ENCODE data around the gene ATOH8.

ATOH8 gene

GRCh38 chr2:85755122-85756027, 1.6 kb downstream of the ATOH8 start:
- no peak for DNase-seq

DNA sequence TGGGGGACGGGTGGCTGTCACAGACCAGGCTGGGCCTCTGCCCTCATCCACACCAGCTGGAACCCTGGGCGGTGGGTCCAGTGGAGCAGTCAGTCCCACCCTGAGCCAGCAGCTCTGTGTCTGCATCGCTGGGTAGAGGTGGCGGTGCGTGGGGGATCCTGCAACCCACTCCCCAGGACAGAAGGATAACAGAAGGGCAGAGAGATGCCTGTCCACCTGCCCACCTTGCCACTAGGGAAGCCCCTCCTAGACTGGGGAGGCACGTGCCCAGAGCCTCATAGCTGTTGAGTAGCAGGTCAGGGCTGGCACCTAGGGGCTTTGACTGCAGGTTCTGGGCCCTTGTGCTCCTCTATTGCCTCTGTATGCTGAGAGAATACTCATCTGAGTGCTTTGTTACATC, 2.4 kb downstream of the ATOH8 start:
- no peak for DNase-seq

GRCh38 chr2:85756822-85757435, 3.1 kb downstream of the ATOH8 start:
- no peak for DNase-seq

GRCh38 chr2:85757860-85758259, 4.1 kb downstream of the ATOH8 start:
- DNase-seq = no peak

GRCh38 chr2:85758361-85759256, 4.8 kb downstream of the ATOH8 start:
- DNase-seq = no peak

DNA sequence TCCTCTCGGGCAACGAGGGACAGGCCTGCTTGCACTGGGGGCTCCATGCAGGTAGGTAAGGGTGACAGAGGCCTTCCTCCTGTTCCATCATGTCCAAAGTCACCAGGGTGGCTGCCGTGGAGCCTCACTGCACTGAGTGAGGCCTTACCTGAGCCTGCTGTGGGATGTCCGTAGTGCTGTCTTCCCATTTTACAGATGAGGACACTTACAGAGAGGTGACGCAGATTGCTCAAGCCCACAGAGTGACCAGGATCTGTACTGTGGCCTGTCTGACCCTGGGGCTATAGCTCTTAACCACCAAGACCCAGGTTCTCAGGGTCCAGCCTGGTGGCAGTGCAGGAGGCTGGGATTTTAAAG, 5.4 kb downstream of the ATOH8 start:
- no peak for DNase-seq

DNA sequence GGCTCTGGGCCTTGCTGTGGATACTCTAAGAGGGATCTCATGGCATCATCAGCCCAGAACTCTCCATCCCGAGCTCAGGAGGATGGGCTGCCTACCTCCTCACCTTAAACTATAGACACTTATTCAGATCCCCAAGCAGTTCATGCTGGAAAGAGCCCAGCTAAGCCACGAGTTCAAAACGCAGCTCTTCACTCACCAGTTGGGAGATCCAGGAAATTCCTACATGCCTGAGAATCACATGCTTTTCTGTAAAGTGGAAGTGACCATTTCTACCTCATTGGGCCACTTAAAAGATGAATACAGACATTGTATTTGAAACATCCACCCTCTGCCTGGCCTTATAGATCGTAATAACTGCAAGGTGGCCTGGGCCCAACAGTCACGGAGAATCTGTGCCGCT, 6.6 kb downstream of the ATOH8 start:
- no peak for DNase-seq

GRCh38 chr2:85760872-85761271, 7.1 kb downstream of the ATOH8 start:
- no peak for DNase-seq

- no peak for DNase-seq
Observed at GRCh38 chr2:85761512-85761944, 7.7 kb downstream of the ATOH8 start.

- no peak for DNase-seq
Observed at GRCh38 chr2:85761946-85762345, 8.2 kb downstream of the ATOH8 start.

- DNase-seq = no peak
Observed at GRCh38 chr2:85763132-85763531, 9.3 kb downstream of the ATOH8 start.

DNA sequence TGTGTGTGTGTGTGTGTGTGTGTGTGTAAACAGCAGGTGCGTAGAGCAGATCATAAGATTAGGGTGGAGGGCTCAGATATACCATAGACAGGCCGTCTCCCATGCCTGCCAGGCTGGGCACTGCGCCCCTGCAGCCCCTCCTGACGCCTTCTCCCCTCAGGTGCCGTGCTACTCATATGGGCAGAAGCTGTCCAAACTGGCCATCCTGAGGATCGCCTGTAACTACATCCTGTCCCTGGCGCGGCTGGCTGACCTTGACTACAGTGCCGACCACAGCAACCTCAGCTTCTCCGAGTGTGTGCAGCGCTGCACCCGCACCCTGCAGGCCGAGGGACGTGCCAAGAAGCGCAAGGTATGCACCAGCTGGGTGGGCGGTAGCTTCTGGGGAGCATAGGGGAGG, 10.0 kb downstream of the ATOH8 start:
- no peak for DNase-seq

DNA sequence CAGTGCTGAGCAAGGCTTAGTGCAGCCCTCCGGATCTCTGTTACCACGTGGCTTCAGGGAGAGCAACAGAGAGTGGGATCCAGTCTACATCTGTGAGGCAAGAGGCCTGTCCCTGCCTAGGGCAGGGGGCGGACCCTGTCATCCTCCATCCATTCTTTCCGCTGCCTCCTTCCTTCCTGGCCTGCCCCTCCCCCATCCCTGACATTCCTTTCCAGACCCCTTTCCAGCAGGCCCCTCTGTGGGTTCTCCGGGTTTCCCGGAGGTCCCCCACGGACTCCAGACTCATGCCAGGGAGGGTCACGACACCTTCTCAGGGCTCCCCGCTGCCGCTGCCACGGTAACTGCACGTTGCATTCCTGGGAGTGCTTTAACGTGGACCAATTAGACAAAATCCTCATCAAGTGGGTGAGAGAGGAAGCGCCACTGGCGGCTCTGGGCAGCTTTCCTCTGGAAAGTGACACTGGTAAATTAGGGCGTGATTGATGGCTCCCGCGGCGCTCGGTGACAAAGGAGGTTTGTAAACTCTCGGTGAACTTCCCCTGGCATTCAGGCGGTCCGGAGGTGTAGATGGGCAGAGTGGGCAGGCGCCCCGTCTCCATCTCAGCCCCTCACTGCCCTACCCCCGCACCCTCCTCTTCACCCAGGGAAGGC, 11.4 kb downstream of the ATOH8 start:
- peak; percentile 50 for DNase-seq

DNA sequence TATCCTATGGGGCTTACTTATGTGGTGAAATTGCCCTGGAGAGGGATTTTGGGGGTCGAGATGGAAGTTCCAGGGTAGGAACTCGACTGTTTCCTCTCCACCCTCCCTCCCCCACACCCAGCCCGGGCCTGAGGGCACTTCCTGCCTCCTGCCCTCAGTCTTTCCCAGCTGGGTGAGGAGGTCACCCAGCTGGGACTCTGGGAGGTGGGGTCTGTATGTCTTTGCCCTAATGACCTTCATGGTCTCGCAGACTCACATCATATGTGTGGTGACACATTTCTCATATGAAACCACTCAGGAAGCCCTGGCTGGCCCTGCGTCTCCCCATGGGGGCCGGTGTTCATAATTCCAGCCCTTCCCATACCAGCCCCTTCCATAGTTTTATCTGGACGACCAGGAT, 12.4 kb downstream of the ATOH8 start:
- DNase-seq = no peak

- no peak for DNase-seq
Observed at GRCh38 chr2:85767803-85768665, 14.2 kb downstream of the ATOH8 start.

DNA sequence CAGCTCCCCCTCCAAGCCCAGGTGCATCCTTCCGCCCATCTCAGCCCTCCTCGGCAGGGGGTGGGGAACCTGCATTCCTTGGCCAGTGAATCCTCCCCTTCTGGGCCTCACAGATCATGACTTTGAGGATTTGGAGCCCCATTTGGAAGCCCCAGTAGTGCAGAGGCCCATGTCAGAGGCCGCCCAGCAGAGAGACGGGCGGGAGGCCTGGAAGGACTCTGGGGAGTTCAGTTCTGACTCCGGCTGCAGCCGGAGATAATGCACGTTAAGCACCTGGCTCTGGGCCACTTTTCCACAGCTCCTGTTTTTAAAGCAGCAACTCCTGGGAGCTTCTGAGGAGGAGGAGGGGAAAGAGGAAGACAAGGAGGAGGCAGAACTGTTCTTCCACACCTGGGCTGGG, 14.9 kb downstream of the ATOH8 start:
- DNase-seq = peak; percentile 51

- DNase-seq = peak; percentile 39
Observed at GRCh38 chr2:85769236-85769982, 15.6 kb downstream of the ATOH8 start.

DNA sequence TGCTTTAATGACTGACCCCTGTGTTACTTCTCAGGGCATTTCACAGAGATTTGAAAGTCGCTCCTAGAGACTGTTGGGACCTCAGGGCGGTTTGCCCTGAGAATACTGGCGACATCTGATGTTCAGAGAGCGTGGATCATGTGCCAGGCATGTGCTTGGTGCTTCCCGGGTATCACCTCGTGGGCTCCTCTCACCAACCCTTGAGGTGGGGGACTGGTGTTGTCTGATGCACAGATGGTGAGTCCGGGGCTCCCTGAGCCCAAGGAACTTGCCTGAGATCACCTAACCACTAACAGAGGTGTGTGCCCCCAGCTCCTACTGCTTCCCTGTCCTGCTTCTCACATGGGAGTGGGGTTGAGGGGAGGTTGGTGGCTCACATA, 16.2 kb downstream of the ATOH8 start:
- DNase-seq = no peak

- DNase-seq = no peak
Observed at GRCh38 chr2:85770369-85770768, 16.6 kb downstream of the ATOH8 start.

DNA sequence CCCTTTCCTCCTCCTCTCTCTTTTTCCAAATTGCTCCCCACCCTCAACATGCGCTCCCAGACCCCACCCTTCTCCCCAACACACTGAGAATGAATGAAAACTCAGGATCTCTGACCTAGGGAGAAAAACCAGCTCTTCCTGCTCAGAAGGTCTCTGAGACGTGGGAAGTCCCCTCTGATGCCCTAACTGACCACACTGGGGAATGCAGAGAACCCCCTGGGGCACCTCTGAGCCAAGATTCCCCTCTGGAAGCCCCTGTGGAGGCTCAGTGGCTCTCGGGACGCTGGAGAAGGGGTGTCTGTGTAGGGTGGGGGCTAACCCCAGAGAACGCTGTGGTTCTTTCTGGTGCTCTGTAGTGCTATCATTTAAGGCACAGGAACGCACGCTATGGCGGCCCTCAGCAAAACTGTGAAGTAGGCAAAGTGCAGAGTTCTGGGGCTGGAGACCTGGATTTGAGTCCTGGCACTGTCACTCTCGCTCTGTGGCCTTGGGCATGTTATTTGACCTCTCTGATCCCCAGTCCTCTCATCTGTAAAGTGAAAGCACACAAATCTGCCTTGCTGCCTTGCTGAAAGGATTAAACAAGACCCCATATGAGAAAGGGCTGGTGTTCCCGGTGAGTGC, 17.1 kb downstream of the ATOH8 start:
- DNase-seq = no peak

DNA sequence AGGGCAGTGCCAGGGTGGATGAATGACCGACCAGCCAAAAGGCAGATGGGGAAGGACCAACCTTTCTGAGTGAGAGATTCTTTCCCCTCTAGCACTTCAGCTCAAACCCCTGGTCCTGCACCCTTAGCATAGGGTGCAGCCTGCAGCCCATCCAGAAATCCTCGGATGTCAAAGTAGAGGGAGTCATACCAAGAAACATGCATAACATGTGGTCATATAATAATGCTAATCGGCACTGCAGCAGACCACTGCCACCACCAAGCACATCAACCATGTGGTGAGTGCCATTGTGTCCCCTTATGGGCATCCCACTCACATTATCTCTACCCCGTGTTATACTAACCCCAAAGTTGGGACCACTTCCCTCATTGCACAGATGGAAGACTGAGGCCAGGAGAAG, 17.7 kb downstream of the ATOH8 start:
- DNase-seq = no peak

Measured in NCI-H2107 (cell line).